HG03039 (cell line): ENCODE results near the gene PTPN4.

Experiments
- ATAC-seq: cut with Tn5 transposase; IDR thresholded peaks from one replicate; pipeline ENCODE4 v1.9.1; 2021; ENCODE audit warnings: mild to moderate bottlenecking, moderate library complexity; ENCODE audit not compliant: unreplicated experiment

PTPN4 gene

DNA sequence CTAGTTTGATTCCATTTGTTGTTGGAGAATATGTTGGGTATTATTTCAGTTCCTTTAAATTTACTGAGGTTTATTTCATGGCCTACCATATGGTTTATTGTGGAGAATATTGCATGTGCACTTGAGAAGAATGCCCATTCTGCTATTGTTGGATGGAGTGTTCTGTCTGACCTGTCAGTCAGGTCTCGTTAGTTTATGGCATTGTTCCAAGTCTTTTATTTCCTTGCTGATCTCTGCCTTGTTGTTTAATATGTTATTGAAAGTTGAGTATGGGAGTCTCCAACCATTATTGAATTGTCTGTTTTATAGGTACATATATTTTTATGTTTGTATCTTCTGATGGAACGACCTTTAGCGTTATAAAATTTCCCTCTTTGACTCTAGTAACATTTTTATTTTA lies 86.3 kb downstream of the PTPN4 start:
- ATAC-seq: no peak

DNA sequence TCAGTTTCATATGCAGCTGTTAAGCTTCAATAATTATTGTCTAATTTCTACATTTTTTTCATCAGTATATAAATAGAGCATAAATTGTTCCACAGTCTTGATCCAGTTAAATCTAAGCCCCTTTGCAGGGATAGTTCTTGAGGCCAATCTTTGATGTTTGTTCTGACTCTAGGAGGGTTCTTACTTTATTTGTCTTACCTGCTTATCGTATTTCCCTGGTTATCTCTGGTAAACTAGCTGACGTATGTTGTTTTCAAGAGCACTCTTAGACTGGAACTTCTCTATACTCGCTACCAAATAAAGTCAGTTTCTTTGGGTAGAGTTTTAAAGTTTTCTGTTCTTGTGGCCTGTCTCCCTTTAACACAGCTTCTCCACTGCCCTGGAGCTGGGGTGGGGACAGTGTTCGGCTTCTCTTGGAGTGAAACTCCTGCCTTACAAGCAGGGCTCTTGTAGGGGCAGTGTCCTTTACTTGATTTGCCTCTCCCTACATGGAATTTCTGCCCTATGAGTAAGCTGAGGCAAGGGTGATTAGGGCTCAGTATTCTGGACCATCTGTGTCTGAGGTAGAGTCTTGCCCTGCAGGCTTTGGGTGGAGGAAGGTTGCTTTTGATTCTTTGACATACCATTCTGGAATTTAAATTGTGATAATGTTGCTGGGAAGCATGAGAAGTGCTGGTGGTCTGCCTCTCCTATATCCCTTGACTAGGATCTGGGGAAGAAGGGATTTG lies 90.3 kb downstream of the PTPN4 start:
- ATAC-seq: no peak

GRCh38 chr2:119852214-119852613 lies 92.5 kb downstream of the PTPN4 start:
- no peak for ATAC-seq

DNA sequence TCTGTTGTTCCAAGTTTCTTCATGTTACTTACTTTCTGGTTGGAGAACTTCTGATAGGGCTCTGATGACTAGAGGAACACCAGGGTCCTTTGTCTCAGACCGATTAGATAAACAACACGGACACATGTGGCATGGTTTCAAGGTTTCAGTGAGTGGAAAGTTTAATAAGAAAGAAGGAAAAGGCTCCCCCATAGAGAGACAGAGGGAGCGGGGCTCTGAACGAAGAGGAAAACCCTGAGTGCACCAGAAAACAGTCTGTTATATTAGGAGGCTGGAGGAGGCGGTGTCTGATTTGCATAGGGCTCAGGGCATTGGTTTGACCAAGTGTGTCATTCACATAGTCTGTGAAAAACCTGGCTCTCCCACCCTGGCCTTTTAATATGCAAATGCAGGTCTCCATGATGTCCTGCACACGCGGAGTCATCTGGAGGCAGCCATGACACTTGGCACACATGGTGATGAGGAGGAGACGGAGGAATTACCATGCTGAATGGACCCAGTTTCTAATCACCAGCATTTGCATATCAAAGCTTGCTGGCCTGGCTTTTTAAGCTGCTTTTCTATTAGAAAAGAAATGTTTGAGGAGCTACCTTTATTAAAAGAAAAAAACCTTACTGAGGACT lies 94.2 kb downstream of the PTPN4 start:
- no peak for ATAC-seq

- no peak for ATAC-seq
Measured at GRCh38 chr2:119856469-119856901, 96.8 kb downstream of the PTPN4 start.

GRCh38 chr2:119857742-119858141 lies 98.0 kb downstream of the PTPN4 start:
- ATAC-seq: no peak

- ATAC-seq: no peak
Measured at GRCh38 chr2:119859528-119859927, 99.8 kb downstream of the PTPN4 start.

DNA sequence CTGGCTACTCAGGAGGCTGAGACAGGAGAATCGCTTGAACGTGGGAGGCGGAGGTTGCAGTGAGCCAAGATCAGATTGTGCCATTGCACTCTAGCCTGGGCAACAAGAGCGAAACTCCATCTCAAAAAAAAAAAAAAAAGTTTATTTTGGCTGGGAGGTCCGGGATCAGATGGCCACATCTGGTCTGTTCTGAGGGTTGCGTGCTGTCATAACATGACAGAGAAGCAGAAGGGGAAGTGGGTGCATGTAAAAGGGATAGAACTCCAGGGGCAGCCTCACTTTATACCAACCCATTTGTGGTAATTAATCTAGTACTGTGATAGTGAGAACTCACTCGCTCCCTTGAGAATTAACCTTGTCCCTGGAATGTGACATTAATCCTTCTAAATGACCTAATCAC lies 101.2 kb downstream of the PTPN4 start:
- no peak for ATAC-seq

DNA sequence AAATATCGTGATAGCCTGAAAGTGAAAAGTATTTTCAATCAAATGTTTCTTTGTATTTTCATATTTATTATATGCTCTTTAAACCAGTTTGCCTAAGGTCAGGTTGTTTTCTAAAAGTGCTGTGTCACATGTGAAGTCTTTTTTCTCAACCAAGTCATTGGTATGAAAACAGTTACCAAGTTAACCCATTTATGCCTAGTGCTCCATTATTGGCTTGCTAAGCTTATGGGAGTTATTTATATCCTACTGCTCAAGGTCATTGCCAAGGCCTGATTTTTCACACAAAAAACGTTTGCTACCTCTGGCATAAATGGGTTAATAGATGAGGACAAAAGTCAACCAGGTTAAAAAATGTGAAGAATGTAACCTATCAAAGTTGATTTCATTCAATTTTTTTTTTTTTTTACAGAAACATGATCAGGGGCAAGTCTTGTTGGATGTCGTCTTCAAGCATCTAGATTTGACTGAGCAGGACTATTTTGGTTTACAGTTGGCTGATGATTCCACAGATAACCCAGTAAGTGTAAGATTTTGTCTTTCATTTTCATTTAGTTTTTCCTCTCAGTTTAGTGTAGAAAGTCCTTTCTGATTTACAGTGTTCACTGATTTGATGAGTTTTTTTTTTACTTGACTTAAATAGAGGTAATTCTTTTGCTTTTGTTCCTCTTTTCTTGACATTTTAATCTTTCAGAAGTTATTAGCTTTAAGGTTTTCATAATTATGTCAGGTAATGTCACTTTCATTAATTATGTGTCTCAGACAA lies 102.6 kb downstream of the PTPN4 start:
- ATAC-seq: peak; percentile 60

DNA sequence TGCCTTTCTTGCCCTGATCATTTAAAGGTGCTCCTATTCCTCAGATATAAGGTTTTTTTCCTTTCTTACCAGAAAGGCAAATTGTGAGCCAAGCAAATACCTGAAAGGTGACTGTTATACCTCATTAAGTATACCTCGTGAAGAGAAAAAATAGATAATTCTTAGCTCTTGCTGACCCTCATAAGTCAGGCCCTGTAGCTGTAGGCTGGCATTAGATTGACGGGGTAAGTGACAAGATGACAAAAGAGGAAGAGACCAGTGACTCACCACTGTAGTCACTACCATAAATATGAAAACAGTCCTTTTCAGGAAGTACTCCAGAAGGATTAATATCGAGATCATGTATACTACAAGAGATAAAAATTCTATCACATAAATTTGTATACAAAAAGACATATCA lies 104.6 kb downstream of the PTPN4 start:
- no peak for ATAC-seq

- ATAC-seq: no peak
Measured at GRCh38 chr2:119871725-119872124, 112.0 kb downstream of the PTPN4 start.

- ATAC-seq: no peak
Measured at GRCh38 chr2:119873350-119874315, 113.9 kb downstream of the PTPN4 start.

- no peak for ATAC-seq
Measured at GRCh38 chr2:119879502-119879901, 119.8 kb downstream of the PTPN4 start.

DNA sequence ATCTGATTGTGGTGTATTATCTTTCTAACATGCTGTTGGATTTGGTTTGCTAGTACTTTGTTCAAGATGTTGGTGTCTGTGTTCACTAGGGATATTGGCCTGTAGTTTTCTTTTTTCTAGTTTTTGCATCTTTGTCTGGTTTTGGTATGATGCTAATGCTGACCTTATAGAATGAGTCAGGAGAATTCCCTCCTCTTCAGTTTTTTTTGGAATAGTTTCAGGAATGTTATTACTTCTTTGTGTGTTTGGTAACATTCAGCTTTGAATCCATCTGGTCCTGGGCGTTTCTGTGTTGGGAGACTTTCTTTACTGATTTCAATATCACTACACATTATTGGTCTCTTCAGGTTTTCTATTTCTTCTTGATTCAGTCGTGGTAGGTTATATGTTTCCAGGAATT lies 129.0 kb downstream of the PTPN4 start:
- ATAC-seq: no peak

GRCh38 chr2:119897736-119898395 lies 138.1 kb downstream of the PTPN4 start:
- ATAC-seq: no peak

DNA sequence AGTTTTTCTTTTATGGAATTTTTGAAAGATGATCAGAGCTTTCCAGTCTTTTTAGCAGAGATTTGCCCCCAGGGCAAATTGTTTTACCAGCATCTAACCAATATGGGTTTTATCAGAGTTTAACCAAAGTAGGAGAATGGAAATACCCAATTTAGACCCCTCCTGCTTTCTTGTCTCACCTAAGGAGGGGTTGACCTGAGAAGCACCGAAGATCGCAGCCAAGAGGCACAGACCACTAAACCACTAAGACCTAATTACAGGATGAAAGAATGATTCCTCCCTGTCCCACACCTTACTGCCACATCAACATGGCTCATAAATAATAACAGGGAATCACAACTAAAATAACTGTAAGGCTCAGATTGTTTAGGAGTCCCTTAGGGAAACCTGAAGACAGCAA lies 141.3 kb downstream of the PTPN4 start:
- ATAC-seq: no peak

DNA sequence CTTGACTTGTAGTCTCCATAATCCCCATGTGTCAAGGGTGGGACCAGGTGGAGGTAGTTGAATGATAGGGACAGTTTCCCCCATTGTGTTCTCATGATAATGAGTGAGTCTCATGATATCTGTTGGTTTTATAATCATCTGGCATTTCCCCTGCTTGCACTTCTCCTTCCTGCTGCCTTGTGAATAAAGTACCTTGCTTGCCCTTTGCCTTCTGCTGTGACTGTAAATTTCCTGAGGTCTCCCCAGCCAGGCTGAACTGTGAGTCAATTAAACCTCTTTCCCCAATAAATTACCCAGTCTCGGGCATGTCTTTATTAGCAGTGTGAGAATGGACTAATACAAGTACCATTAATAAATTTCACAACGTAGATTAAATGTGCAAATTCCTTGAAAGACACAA lies 150.8 kb downstream of the PTPN4 start:
- ATAC-seq: no peak

GRCh38 chr2:119914266-119914665 lies 154.5 kb downstream of the PTPN4 start:
- ATAC-seq: no peak

DNA sequence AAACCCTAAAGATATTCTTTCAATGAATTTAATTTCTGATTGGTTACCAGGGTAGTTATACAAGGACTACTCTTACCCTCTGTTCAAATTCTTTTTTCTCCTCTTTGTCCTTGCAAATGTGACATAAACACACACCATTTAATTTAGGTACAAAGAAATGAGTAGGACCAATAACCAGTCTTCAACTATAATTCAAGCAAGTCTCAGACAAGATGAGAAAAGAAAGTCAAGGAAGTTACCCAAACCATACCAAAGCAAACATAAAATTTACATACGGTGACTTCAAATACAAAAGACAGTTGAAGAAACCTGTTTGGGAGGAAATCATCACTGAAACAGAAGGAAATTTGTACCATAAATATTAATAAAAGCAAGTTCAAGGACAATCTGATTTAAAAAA lies 162.1 kb downstream of the PTPN4 start:
- no peak for ATAC-seq

DNA sequence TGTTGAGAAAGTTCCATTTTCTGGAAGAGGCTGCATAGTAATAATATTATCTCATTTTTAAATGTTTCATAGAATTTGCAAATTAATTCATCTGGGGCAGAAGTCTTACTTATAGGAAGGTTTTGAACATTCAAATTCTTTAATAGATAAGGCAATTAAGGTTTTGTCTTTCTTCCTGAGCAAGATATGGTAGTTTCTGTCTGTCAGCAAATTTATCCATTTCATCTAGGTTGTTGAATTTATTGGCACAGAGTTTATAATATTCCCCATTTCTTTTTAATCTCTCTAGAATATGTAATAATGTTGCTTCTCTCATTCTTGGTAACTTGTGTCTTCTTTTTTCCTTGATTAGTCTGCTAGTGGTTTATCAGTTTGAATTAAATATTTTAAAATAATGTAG lies 163.0 kb downstream of the PTPN4 start:
- ATAC-seq: no peak
